Mucosa of stomach (tissue), 1 donor: Measurements from ENCODE around the gene APOF.
"Not testable (repeated sequence)": the region's sequence is repeated elsewhere in the genome, so short reads cannot be mapped to it uniquely, and the experiment has no call there.

Experiments used
- H3K27me3 ChIP-seq: one replicate; pipeline ENCODE4 v1.7.0; 2013; ENCODE audit warnings: mild to moderate bottlenecking, low read length; ENCODE audit not compliant: control insufficient read depth, insufficient read depth
- H3K36me3 ChIP-seq: one replicate; pipeline ENCODE4 v1.7.0; 2013; ENCODE audit warnings: low read length; ENCODE audit not compliant: control insufficient read depth, insufficient read depth
- H3K4me1 ChIP-seq: one replicate; pipeline ENCODE4 v1.7.0; 2013; ENCODE audit warnings: mild to moderate bottlenecking, low read length; ENCODE audit not compliant: control insufficient read depth, insufficient read depth
- H3K4me3 ChIP-seq: one replicate; pipeline ENCODE4 v1.7.0; 2013; ENCODE audit warnings: low read length
- H3K9ac ChIP-seq: one replicate; pipeline ENCODE4 v1.7.0; 2013; ENCODE audit warnings: mild to moderate bottlenecking, low read length, moderate library complexity
- H3K9me3 ChIP-seq: one replicate; pipeline ENCODE4 v1.7.0; 2013; ENCODE audit warnings: mild to moderate bottlenecking, low read length, moderate library complexity; ENCODE audit not compliant: control insufficient read depth
- donor health status: Pancreatic carcinoma.

The APOF gene

GRCh38 chr12:56337753-56338251, 24.9 kb downstream of the APOF start:
- Histone ChIP-seq H3K9ac (no peak overlapping the region), H3K36me3 (no peaks in the 10 kb centered on the region), H3K4me1 (peaks cover 6% of the 10 kb centered on the region), H3K27me3 (no peaks in the 10 kb centered on the region), H3K9me3 (no peaks in the 10 kb centered on the region), H3K4me3 (no peak overlapping the region)

DNA sequence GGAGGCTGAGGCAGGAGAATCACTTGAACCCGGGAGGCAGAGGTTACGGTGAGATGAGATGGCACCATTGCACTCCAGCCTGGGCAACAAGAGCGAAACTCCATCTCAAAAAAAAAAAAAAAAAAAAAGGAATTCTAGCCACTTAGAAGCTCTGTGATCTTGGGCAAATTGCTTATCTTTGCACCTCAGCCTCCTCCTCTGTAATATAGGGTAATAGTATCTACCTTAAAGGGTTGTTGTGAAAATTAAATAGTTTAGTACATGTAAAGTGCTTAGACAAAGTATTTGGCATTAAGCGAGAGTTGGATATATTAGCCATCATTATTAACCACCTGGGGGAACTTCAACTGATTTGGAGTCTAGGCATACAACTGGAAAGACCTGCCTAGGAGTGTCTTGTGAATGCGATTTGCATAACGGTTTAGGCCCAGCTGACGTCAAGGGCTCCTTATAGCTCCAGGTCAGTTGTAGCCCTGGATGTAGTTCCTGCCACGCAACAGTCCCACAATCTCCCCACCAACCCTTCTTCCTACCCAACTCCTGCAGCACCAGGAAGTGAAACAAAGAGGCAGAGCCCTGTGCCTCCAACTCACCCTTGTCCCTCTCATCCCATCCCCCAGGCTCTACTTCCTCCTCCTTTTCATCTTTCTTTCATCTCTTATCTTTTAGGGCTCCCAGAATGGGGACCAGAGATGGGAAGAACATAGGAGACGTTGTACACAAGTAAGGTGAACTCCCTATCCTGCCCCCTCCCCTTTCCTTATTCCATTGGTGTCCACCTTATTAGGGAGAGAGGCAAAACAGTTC, 26.1 kb downstream of the APOF start:
- H3K4me3 ChIP-seq = no peak overlapping the region
- no peaks in the 10 kb centered on the region for H3K9me3 ChIP-seq
- no peaks in the 10 kb centered on the region for H3K27me3 ChIP-seq
- no peak overlapping the region for H3K9ac ChIP-seq
- peaks cover 10% of the 10 kb centered on the region for H3K4me1 ChIP-seq
- H3K36me3 ChIP-seq = no peaks in the 10 kb centered on the region

DNA sequence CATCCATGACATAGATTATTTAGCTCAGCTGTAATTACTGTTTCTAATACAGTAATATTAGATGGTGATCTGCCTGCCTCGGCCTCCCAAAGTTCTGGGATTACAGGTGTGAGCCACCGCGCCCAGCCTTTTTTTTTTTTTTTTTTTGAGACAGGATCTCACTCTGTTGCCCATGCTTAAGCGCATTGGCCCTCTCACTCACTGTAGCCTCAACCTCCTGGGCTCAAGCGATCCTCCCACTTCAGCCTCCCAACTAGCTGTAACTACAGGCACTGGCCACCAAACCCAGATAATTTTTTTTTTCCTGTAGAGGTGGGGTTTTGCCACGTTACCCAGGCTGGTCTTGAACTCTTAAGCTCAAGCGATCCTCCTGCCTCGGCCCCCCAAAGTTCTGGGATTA, 27.1 kb downstream of the APOF start:
- not testable (repeated sequence) for H3K9me3 ChIP-seq, H3K36me3 ChIP-seq, H3K9ac ChIP-seq, H3K27me3 ChIP-seq, H3K4me3 ChIP-seq
- peaks cover 10% of the 10 kb centered on the region for H3K4me1 ChIP-seq

GRCh38 chr12:56334490-56334793, 28.2 kb downstream of the APOF start:
- peak overlapping the region; percentile 96 for H3K4me3 ChIP-seq
- no peaks in the 10 kb centered on the region for H3K27me3 ChIP-seq
- H3K9me3 ChIP-seq = no peaks in the 10 kb centered on the region
- peaks cover 10% of the 10 kb centered on the region for H3K4me1 ChIP-seq
- no peaks in the 10 kb centered on the region for H3K36me3 ChIP-seq
- peak overlapping the region; percentile 95 for H3K9ac ChIP-seq

GRCh38 chr12:56333679-56334489, 28.8 kb downstream of the APOF start, which contains the start of gene PAN2:
TSS of gene PAN2 (minus strand) at chr12:56334000. CDS start at chr12:56333094, 906 bp downstream.
- H3K9ac ChIP-seq = peak within 1 kb of the TSS; percentile 95
- H3K36me3 ChIP-seq = no peaks in the 10 kb centered on the region
- no peaks in the 10 kb centered on the region for H3K9me3 ChIP-seq
- no peaks in the 10 kb centered on the region for H3K27me3 ChIP-seq
- H3K4me3 ChIP-seq = peak within 1 kb of the TSS; percentile 96
- H3K4me1 ChIP-seq = peaks cover 10% of the 10 kb centered on the region

- peak overlapping the region; percentile 96 for H3K4me3 ChIP-seq
- H3K9ac ChIP-seq = peak overlapping the region; percentile 95
- no peaks in the 10 kb centered on the region for H3K27me3 ChIP-seq
- H3K36me3 ChIP-seq = no peaks in the 10 kb centered on the region
- H3K9me3 ChIP-seq = no peaks in the 10 kb centered on the region
- peaks cover 16% of the 10 kb centered on the region for H3K4me1 ChIP-seq
Observed at GRCh38 chr12:56333197-56333678, 29.4 kb downstream of the APOF start.

DNA sequence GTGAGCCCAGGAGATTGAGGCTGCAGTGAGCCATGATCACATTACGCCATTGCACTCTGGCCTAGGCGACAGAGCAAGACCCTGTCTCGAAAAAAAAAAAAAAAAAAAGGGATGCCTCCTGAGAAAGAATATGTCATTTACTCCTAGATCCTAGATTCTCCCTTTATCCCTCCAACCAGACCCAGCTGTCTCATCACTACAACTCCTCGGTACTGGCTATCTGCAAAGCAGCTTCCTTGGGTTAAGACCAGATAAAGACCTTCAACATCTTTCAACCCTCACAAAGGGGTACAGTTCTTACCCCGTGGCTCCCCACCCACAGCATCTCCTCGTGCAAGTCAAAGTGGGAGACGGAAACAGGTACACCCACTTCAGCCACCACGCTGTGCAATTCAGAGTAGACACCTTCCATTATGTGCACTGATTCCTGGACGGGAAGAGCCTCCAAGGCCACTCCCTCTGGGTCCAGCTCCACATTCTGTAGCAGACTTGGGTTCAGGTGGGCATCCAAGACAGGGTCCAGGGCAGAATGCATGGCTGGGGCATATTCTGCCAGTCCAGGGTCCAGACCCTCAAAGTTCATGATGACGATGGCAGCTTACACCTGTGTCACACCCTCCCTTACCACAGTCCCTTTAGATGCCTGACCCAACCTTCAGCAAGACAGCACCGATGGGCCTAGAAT, 30.0 kb downstream of the APOF start:
- Histone ChIP-seq H3K27me3 (no peaks in the 10 kb centered on the region), H3K9ac (peak overlapping the region; percentile 95), H3K4me3 (peak overlapping the region; percentile 96), H3K36me3 (no peaks in the 10 kb centered on the region), H3K9me3 (no peaks in the 10 kb centered on the region), H3K4me1 (peaks cover 16% of the 10 kb centered on the region)

- Histone ChIP-seq H3K36me3 (peaks cover 9% of the 10 kb centered on the region), H3K4me1 (peaks cover 16% of the 10 kb centered on the region), H3K9ac (no peak overlapping the region), H3K4me3 (no peak overlapping the region), H3K9me3 (no peaks in the 10 kb centered on the region), H3K27me3 (no peaks in the 10 kb centered on the region)
Observed at GRCh38 chr12:56330936-56331490, 31.6 kb downstream of the APOF start.

GRCh38 chr12:56326533-56326932, 36.1 kb downstream of the APOF start:
- peaks cover 27% of the 10 kb centered on the region for H3K36me3 ChIP-seq
- H3K4me3 ChIP-seq = no peak overlapping the region

DNA sequence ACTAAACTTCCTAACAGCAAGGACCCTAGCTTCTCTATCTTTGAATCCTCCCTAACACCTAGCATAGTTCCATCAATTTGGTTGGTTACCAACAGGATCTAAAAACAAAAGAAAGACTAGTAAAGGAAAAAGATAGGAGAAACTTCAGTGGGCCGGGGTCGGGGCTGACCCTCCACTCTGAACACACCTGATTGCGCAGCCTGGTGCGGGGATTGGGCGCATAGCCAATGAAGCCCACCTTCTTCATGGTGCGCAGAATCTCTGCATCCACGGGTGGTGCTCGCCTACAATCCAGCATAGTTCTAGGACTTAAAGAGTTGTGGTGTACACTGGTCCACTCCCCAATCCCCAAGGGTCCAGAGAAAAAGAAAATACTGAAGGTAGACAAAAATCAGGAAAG, 36.5 kb downstream of the APOF start:
- Histone ChIP-seq H3K27me3 (no peaks in the 10 kb centered on the region), H3K4me3 (no peak overlapping the region), H3K9ac (no peak overlapping the region), H3K36me3 (peaks cover 27% of the 10 kb centered on the region), H3K9me3 (no peaks in the 10 kb centered on the region), H3K4me1 (peaks cover 6% of the 10 kb centered on the region)

More at GRCh38 chr12:56326533-56326932, 36.1 kb downstream of the APOF start:
- no peak overlapping the region for H3K9ac ChIP-seq
- no peaks in the 10 kb centered on the region for H3K9me3 ChIP-seq
- H3K27me3 ChIP-seq = no peaks in the 10 kb centered on the region
- H3K4me1 ChIP-seq = peaks cover 6% of the 10 kb centered on the region

DNA sequence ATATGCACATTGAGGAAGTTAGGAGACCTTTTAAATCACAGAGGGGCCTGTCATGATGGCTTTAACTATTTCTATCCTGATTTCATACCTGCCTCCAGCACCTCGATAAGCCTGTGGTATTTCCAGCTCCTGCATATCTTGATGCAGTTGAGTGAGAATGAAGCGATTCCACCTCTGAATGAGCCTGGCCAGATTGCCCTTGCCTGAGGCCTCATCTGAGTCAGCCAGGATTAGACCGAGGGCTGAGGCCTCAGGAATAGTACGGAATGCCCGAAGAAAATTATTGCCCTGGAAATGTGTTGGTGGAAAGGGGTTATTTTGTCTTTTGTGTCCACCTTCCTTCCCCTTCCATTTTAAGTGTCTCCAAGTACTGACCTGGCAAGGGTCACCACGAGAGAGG, 38.5 kb downstream of the APOF start:
- Histone ChIP-seq H3K9ac (no peak overlapping the region), H3K36me3 (peaks cover 27% of the 10 kb centered on the region), H3K4me3 (no peak overlapping the region), H3K9me3 (no peaks in the 10 kb centered on the region), H3K4me1 (peaks cover 6% of the 10 kb centered on the region), H3K27me3 (no peaks in the 10 kb centered on the region)
